ENCODE measurements around the gene LRRC8D. TPM values are rescaled to one million over a fixed set of nuclear protein-coding genes. Genes with fewer than 3 reads are reported as not detected.

LRRC8D gene
- total RNA-seq, 2 donors from 2014 or later = 9.0 to 10.9 TPM

DNA sequence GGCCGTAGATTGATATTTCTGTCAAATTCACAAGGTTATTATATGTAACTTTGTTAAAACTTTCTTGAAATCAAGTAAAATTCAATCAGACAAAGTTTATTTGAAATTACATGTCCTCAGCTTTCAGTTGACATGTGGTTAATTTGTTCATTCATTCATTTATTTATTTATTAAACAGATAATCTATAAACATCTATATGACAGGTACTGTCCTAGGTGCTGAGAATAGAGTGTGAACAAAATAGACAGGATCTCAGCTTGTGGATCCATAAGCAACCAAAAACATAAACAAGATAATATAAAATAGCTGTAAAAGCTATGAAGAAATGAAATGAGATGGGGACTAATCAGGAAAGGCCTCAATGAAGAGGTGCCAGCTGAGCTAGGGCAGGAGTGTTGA, 72.0 kb downstream of the LRRC8D start:
- H3K9me3 ChIP-seq = no peaks in the 10 kb centered on the region
- H3K4me1 ChIP-seq = peaks cover 0 to 4% of the 10 kb centered on the region in 2 donors
- no peaks in the 10 kb centered on the region for H3K27me3 ChIP-seq
- no peak for DNase-seq (ENCODE audit: low spot score)
- H3K4me3 ChIP-seq = no peak overlapping the region
- TF ChIP-seq CTCF (IDR thresholded peaks at IDR 0.05) = no peak
- H3K36me3 ChIP-seq = no peaks in the 10 kb centered on the region
- H3K27ac ChIP-seq = no peak overlapping the region

GRCh38 chr1:89894210-89895201, 73.7 kb downstream of the LRRC8D start:
- no peak for DNase-seq (ENCODE audit: low spot score)
- H3K4me1 ChIP-seq = peaks cover 0 to 4% of the 10 kb centered on the region in 2 donors
- no peaks in the 10 kb centered on the region for H3K27me3 ChIP-seq
- H3K9me3 ChIP-seq = no peaks in the 10 kb centered on the region
- no peak overlapping the region for H3K27ac ChIP-seq
- no peak overlapping the region for H3K4me3 ChIP-seq
- TF ChIP-seq CTCF (IDR thresholded peaks at IDR 0.05) = no peak
- H3K36me3 ChIP-seq = no peaks in the 10 kb centered on the region

DNA sequence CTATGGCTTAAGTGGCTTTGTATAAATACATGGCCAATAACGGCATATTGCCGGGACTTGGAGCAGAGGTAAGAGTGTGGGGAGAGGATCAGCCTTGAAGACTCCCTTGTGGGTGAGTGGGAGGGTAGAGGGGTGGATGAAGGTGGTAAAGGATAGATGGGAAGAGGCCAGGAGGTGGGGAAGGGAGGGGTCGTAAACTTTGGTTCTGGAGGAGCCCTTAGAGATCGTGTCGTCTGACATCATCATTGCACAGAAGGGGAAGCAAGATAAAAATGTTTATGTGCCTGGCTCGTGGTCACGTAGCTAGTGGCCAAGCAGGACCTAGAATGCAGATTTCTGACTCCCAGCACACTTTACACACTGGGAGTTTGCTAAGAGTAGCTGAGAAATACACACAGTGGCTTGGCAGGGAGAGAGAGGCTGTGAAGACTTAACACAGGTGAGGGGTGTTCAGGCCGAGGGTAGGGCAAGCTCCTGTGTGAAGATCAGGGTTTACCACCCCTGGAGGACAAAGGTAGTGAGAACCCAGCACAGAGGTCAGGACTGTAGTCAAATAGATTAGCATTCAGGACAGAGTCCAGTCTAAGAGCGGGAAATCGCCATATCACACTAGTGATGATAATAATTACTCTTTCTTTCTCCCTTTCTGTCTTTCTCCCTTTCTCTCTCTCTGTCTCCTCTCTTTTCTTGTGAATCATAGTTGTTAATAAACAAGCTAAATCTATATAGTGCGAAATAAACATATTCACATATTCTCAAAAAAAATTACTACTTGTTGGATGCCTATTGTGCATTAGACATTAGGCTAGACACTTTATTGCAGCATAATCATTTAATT, 75.5 kb downstream of the LRRC8D start:
- no peak for TF ChIP-seq CTCF (IDR thresholded peaks at IDR 0.05)
- no peaks in the 10 kb centered on the region for H3K9me3 ChIP-seq
- no peaks in the 10 kb centered on the region for H3K36me3 ChIP-seq
- no peak overlapping the region for H3K4me3 ChIP-seq
- H3K27ac ChIP-seq = no peak overlapping the region
- H3K4me1 ChIP-seq = no peaks in the 10 kb centered on the region
- H3K27me3 ChIP-seq = no peaks in the 10 kb centered on the region
- no peak for DNase-seq (ENCODE audit: low spot score)

DNA sequence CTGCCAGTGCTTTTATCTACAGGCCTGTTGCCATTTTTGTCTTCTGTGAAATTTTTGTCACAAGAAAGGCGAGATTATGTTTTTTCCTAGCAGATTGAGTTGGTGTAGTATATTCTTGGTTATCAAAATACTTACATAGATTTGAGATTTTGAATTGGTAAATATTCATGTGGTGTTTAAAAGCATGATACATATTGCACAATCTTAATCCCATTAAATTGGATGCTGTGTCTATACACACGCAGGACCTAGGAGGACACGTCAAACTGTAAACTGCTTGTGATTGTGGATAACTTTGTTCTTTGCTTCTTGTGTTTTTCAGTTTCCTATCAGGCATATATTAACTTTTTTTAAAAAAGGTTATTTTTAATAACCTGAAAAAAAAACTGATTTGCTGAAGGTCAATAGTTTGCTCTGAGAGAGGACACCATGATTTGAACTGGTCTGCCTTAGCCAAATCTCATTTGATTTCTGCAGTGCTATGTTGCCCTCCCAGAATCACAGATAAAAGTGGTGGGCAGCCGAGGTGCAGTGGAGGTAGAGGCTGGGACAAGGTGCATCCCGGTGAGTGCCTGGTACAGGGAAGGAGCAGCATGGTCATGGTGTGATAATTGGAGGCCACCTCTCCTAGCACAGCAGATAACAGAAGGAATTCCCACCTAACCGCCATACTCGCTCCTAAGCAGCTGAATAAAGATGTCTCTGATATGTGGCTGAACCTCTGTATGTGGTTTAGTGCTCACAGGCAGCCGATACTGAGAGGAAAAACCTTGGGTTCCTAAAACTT, 76.7 kb downstream of the LRRC8D start:
- Histone ChIP-seq H3K27ac (no peak overlapping the region), H3K36me3 (no peaks in the 10 kb centered on the region)
- DNase-seq (ENCODE audit: low spot score) = no peak

More for the DNA sequence above, 76.7 kb downstream of the LRRC8D start:
- no peaks in the 10 kb centered on the region for H3K4me1 ChIP-seq
- no peak for TF ChIP-seq CTCF (IDR thresholded peaks at IDR 0.05)
- no peaks in the 10 kb centered on the region for H3K9me3 ChIP-seq
- no peak overlapping the region for H3K4me3 ChIP-seq
- no peaks in the 10 kb centered on the region for H3K27me3 ChIP-seq
